Neuron (in vitro differentiated cells): ENCODE results near the gene NLGN2.

Experiments
- H2AFZ ChIP-seq: one replicate; pipeline ENCODE4 v1.6.1; 2013; ENCODE audit warnings: low read depth, mild to moderate bottlenecking, inconsistent platforms, low read length, moderate library complexity
- H3K27me3 ChIP-seq: one replicate; pipeline ENCODE4 v1.6.1; 2013; ENCODE audit warnings: low read length; ENCODE audit not compliant: insufficient read depth
- H3K36me3 ChIP-seq: one replicate; pipeline ENCODE4 v1.6.1; 2013; ENCODE audit warnings: low read length; ENCODE audit not compliant: insufficient read depth
- H3K4me1 ChIP-seq: one replicate; pipeline ENCODE4 v1.6.1; 2013; ENCODE audit warnings: low read length; ENCODE audit not compliant: insufficient read depth
- H3K4me3 ChIP-seq: 2 replicates; pipeline ENCODE4 v1.5.1; 2013; ENCODE audit warnings: mild to moderate bottlenecking, low read length, moderate library complexity
- H3K9me3 ChIP-seq: one replicate; pipeline ENCODE4 v1.6.1; 2013; ENCODE audit warnings: low read length

The NLGN2 gene

DNA sequence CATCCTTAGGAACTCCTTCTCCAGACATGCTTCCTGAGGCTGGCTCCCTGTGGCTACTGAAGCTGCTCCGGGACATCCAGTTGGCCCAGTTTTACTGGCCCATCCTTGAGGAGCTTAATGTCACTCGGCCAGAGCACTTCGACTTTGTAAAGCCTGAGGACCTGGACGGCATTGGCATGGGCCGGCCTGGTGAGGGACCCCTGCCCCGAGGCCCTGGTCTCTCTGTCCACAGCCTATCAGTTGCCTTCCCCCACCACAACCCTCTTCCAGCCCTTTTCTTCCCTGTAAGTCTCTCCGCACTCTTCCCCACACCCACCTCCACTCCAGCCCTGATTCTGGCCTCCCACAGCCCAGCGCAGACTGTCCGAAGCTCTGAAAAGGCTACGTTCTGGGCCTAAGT, 24.7 kb upstream of the NLGN2 start:
- Histone ChIP-seq H3K4me3 (no peak overlapping the region), H3K9me3 (peaks cover 21% of the 10 kb centered on the region), H2AFZ (no peak overlapping the region), H3K4me1 (no peaks in the 10 kb centered on the region), H3K36me3 (no peaks in the 10 kb centered on the region), H3K27me3 (peaks cover 50% of the 10 kb centered on the region)

DNA sequence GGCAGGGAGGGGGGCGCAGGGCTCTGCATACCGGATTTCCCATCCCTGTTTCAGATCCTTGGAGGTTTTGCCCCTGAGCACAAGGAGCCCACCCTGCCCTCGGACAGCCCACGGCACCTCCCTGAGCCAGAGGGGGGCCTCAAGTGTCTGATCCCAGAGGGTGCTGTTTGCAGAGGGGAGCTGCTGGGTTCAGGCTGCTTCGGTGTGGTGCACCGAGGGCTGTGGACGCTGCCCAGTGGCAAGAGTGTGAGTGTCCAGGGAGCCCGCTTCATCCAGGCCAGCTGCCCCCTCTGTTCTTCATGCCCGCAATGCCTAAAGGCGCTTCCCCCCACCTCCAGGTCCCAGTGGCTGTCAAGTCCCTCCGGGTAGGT, 24.3 kb upstream of the NLGN2 start:
- no peak overlapping the region for H3K4me3 ChIP-seq
- peaks cover 1% of the 10 kb centered on the region for H3K36me3 ChIP-seq
- H3K27me3 ChIP-seq = peaks cover 50% of the 10 kb centered on the region
- H2AFZ ChIP-seq = no peak overlapping the region
- H3K9me3 ChIP-seq = peaks cover 21% of the 10 kb centered on the region
- no peaks in the 10 kb centered on the region for H3K4me1 ChIP-seq

DNA sequence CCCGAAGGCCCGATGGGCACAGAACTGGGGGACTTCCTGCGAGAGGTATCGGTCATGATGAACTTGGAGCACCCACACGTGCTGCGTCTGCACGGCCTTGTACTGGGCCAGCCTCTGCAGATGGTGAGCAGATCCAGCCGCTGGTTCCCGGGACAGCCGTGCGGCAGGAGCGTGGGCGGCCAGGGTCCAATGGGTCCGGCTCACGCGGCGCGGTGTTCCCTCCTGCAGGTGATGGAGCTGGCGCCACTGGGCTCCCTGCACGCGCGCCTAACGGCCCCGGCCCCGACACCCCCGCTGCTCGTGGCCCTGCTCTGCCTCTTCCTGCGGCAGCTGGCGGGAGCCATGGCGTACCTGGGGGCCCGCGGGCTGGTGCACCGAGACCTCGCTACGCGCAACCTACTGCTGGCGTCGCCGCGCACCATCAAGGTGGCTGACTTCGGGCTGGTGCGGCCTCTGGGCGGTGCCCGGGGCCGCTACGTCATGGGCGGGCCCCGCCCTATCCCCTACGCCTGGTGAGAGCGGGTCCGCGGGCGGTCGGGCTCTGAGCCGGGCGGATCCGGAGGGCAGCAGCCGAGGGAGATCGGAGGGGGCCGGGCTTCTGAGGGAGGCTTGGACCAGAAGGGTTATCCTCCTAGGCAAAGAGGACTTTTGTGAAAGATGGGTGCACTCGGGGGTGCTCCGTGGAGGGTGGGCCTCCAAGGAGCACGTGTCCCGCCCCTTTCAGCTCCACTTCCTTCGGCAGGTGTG, 23.7 kb upstream of the NLGN2 start:
- no peak overlapping the region for H2AFZ ChIP-seq
- no peak overlapping the region for H3K4me3 ChIP-seq
- no peaks in the 10 kb centered on the region for H3K4me1 ChIP-seq
- H3K9me3 ChIP-seq = peaks cover 21% of the 10 kb centered on the region
- H3K36me3 ChIP-seq = peaks cover 6% of the 10 kb centered on the region
- peaks cover 50% of the 10 kb centered on the region for H3K27me3 ChIP-seq

DNA sequence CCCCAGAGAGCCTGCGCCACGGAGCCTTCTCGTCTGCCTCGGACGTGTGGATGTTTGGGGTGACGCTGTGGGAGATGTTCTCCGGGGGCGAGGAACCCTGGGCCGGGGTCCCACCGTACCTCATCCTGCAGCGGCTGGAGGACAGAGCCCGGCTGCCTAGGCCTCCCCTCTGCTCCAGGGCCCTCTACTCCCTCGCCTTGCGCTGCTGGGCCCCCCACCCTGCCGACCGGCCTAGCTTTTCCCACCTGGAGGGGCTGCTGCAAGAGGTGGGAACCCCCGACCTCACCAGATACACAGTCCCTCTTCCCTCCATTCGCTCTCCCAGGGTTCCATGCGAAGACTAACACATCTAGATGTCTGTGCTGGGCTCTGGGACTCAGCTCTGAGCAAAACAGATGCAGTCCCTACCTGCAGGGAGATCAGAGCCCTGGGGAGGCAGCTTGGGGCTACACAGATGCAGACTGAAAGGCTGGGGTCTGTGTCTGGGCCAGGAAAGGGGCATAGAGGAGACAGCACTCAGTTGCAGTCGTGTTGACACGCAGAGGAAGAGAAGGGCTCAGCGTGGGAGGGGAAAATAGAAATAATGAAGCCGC, 23.1 kb upstream of the NLGN2 start:
- H3K27me3 ChIP-seq = peaks cover 45% of the 10 kb centered on the region
- no peak overlapping the region for H2AFZ ChIP-seq
- no peaks in the 10 kb centered on the region for H3K4me1 ChIP-seq
- H3K4me3 ChIP-seq = no peak overlapping the region
- H3K36me3 ChIP-seq = peaks cover 11% of the 10 kb centered on the region
- H3K9me3 ChIP-seq = peaks cover 15% of the 10 kb centered on the region

DNA sequence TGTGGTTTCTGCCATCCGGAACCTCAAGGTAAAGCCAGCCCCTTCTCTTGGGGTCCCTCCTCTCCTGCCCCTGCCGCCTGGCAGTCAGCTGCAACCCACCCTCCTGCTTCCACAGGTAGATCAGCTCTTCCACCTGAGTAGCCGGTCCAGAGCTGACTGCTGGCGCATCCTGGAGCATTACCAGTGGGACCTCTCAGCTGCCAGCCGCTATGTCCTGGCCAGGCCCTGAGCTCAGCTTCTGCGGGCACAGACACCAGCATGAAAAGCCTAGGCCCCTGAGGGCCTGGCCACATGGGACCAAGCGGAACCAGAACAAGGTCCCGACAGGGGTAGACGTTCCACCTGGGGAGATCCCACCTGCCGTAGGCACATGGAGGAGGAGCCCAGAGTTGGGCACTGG, 18.8 kb upstream of the NLGN2 start:
- Histone ChIP-seq H2AFZ (no peak overlapping the region), H3K4me3 (no peak overlapping the region), H3K9me3 (no peaks in the 10 kb centered on the region), H3K27me3 (peaks cover 5% of the 10 kb centered on the region), H3K4me1 (peaks cover 2% of the 10 kb centered on the region), H3K36me3 (peaks cover 36% of the 10 kb centered on the region)

DNA sequence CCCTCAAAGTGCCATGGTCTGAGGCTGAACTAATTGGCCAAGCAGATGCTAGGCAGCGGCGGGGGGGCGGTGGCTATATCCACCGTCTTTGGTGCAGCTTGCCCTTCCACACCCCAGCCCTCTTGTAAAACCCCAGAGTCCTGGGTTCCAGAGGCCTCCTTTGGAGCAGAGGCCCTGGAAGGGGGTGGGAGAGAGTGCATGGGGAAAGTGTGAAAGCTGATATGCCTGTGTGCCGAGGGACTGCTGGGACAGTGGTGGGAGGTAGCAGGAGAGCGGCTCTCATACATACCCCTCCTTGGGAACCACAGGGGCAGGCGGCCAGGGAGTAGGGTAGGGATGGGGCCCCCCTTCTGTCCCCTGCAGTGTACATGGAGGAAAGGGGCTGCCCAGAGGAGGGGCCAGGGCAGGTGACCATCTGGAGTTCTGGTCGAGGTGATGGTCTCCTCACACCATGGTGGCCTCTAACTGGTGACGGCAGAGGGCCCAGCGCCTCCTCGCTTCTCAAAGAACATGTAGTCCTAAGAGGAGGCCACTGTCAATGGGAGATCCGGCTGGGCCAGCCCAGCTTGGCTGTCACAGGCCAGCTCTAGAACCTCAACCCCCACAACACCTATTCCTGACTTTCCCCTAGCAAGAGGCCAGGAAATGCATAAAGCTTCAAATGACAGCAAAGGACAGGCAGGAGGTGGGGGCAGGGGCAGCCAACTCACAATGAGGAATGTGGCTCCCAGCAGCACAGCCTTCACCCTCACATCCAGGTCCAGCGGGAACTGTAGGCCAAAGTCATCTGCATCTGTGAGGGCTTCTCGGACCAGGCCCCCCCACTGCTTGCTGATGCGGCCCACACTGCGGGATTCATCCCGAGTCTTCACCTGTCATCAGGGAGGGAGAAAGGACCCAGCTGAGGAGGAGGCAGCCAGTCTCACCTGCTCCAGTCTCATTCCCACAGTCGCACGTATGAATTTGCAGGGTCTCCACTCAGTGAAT, 17.4 kb upstream of the NLGN2 start:
- Histone ChIP-seq H3K4me1 (peaks cover 11% of the 10 kb centered on the region), H3K36me3 (peaks cover 36% of the 10 kb centered on the region), H3K27me3 (no peaks in the 10 kb centered on the region), H3K4me3 (no peak overlapping the region), H2AFZ (no peak overlapping the region), H3K9me3 (no peaks in the 10 kb centered on the region)

DNA sequence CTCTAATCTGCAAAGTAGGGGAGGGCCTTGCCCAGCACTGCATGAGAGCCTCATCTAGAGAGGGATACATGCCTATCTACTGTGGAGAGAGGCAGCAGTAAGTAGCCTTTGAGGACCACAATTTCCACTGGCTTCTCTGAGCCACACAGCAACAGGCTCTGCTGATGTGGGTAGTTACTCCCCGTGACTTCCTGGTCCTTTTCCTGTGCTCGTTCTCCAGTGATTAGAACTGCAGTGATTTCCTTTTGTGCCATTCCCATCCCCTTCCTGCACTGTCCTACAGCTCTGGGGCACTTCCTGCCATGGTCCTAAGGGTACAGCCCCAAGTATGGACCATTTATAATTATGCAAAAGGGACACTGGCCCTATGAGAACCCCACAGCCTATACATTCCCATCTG, 16.3 kb upstream of the NLGN2 start:
- Histone ChIP-seq H3K9me3 (no peaks in the 10 kb centered on the region), H3K36me3 (peaks cover 36% of the 10 kb centered on the region), H3K27me3 (no peaks in the 10 kb centered on the region), H3K4me3 (no peak overlapping the region), H2AFZ (no peak overlapping the region), H3K4me1 (peaks cover 11% of the 10 kb centered on the region)

DNA sequence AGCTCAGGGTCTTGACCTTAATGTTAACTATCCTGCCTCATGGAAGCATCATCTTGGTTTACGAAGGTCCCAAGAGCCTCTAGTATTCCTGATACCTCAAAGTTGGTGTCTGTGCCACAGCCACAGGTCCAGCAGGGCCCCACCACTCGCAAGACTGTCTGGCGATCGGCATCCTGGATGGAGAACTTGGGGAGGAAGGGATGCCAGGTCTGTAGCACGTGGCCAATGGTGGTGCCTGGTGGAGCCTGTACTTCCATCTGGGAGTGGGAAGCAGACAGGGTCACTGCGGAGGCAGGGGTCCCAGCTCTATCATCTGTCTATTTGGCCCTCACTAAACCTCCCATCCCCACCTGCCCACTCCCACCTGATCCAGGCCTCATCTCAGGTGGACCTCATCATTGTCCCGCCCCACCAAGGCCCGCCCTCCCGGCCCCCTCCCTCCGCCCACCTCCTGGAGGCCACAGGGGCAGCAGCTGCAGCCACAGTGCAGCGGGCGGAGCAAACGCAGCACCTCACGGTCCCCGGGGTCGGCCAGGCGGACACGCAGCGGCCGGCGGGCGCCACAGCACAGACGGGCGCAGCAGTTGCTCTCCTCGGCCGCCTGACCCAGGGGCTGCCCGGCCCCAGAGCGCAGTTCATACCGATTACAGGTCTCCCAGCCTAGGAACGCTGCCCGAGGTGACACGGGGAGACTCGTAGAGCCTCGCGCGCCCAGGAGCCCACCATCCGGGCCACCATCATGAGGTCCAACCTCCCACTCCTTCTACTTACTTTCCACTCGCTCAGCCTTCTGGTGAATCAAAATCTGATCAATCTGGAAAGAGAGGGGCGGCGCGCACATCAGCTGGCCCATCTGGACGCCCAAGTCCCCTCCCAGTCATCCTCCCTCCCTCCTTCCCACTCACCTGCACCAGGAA, 14.7 kb upstream of the NLGN2 start:
- peak overlapping the region; percentile 62 for H3K4me3 ChIP-seq
- H3K9me3 ChIP-seq = no peaks in the 10 kb centered on the region
- H3K27me3 ChIP-seq = no peaks in the 10 kb centered on the region
- H3K36me3 ChIP-seq = peaks cover 36% of the 10 kb centered on the region
- peaks cover 11% of the 10 kb centered on the region for H3K4me1 ChIP-seq
- no peak overlapping the region for H2AFZ ChIP-seq

DNA sequence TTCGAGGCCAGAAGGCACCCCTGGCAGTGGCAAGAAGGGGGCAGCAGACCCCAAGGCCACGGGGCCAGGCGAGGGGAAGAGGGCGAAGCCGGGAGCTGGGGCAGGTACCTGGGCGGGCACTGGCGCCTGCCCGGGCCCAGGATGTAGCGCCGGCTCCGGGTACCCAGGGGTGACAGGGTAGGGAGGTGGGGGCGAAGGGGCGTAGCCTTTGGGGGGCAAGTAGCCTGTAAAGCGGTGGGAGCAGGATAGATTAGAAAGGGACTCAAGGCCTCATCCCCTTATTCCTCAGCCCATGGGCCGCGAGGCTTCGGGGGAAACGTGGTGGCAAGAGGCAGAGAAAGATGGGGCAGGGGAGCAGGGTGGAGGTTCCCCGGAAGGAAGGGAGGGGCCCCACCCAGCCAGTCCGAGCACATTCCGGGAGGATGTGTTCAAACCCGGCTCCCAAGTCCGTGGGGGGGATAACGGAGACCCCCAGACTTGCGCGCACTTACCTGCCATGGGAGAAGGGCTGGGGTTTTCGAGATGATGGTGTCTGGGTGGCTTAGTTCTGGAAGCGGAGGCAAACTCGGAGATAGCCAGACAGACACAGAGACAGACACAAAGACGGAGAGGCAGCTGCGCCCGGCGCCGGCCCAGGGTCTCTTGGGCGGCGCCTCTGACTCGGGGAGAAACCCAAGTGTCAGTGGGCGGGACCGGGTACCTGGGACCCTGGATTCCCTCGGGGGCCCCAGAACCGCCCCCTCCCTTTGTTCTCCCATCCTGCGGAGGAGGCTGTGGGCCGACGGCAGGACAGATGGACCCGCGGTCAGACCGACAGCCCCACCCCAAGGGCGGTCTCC, 13.8 kb upstream of the NLGN2 start:
- Histone ChIP-seq H3K4me1 (peaks cover 11% of the 10 kb centered on the region), H2AFZ (peak overlapping the region; percentile 27), H3K9me3 (no peaks in the 10 kb centered on the region), H3K27me3 (no peaks in the 10 kb centered on the region), H3K36me3 (peaks cover 30% of the 10 kb centered on the region), H3K4me3 (peak overlapping the region; percentile 62)

DNA sequence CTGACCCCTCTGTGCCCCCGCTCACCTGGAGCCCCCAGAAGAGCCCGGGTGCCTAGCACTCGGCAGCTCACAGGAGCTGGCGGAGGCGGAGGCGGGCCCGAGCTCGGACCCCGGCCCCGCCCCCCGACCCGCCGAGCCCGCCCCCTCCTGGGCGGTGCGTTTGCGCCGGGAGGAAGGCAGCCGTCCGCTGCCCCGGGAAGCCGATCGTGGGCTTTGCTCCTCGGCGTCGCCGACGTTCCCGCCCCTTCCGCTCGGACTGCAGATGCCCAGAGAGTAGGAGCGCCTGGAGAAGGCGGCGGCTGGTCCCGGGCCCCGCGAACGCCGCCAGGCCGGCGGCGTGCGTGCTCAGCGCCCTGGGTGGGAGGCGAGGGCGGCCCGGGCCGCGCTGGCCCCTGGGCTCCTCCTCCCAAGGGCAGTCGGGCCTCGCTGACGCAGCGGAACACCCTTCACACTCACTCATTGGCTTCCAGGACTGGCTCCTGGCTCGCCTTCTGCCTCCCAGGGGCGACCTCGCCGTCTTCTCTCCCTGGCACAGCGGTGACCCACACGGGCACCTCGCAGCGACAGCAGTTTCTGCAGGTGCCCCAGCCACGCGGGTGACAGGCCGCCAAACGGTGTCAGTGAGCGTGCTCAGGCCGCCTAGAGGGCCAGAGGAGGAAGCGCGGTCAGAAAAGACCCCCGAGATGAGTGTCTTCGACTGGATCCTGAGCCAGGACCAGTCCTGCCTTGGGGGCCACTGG, 13.0 kb upstream of the NLGN2 start, which contains the start of gene PLSCR3:
Gene PLSCR3 (minus strand): TSS at position 74 of the 740 bp plus-strand sequence. CDS start 415 bp downstream, outside the sequence.
- Histone ChIP-seq H3K27me3 (no peaks in the 10 kb centered on the region), H3K4me1 (peaks cover 11% of the 10 kb centered on the region), H3K36me3 (peaks cover 24% of the 10 kb centered on the region), H2AFZ (peak within 1 kb of the TSS; percentile 27), H3K4me3 (peak within 1 kb of the TSS; percentile 62), H3K9me3 (no peaks in the 10 kb centered on the region)

DNA sequence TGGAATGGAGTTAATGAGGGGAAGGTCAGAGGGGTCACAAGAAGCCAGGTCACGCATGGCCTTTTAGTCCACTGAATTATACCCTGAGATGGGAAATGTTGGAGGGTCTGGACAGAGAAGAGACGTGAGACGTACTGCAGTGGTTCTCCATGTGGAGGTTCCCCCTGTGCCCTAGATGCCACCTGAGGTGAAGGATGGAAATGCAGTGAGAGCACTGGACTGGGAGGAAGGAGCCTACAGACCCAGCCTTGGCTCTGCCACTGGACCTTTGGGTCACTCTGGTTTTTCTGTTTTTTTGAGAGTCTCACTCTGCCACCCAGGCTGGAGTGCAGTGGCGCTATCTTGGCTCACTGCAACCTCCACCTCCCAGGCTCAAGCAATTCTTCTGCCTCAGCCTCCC, 11.5 kb upstream of the NLGN2 start:
- H2AFZ ChIP-seq = no peak overlapping the region
- peaks cover 9% of the 10 kb centered on the region for H3K36me3 ChIP-seq
- peaks cover 11% of the 10 kb centered on the region for H3K4me1 ChIP-seq
- H3K9me3 ChIP-seq = no peaks in the 10 kb centered on the region
- no peak overlapping the region for H3K4me3 ChIP-seq
- no peaks in the 10 kb centered on the region for H3K27me3 ChIP-seq
